Measurements from ENCODE around the gene ESRRG.

ESRRG gene

DNA sequence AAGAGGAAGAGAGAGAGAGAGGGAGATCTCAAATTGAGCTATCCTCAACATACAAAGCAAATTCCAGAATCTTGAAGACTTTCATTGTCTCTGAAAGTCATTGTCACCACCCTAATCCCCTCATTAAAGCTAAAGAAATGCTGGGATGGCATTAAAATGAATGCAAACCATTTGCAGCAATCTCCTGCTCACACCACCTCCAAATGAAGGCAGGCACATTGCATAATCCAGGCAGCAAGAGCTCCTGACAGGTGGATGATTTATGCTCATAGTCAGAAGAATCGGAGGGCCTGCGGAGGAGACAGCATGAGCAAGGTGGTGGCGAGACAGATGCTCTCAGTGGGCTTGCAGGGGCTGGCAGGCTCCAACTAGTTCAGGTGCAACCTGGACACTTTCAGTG is 90.2 kb downstream of the ESRRG start:
- no peaks in the 10 kb centered on the region for H4K20me1 ChIP-seq (ENCODE audit: insufficient read depth, low read length)
- no peak for DNase-seq
- TF ChIP-seq, protein P1, sequence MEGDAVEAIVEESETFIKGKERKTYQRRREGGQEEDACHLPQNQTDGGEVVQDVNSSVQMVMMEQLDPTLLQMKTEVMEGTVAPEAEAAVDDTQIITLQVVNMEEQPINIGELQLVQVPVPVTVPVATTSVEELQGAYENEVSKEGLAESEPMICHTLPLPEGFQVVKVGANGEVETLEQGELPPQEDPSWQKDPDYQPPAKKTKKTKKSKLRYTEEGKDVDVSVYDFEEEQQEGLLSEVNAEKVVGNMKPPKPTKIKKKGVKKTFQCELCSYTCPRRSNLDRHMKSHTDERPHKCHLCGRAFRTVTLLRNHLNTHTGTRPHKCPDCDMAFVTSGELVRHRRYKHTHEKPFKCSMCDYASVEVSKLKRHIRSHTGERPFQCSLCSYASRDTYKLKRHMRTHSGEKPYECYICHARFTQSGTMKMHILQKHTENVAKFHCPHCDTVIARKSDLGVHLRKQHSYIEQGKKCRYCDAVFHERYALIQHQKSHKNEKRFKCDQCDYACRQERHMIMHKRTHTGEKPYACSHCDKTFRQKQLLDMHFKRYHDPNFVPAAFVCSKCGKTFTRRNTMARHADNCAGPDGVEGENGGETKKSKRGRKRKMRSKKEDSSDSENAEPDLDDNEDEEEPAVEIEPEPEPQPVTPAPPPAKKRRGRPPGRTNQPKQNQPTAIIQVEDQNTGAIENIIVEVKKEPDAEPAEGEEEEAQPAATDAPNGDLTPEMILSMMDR (IDR thresholded peaks at IDR 0.05; ENCODE audit: low read length), result no peak
- no peak for TF ChIP-seq EZH2phosphoT487 (IDR thresholded peaks at IDR 0.05; ENCODE audit: low read length)
- TF ChIP-seq EZH2 (optimal IDR thresholded peaks at IDR 0.05; ENCODE audit: low read depth, low read length), result no peak

DNA sequence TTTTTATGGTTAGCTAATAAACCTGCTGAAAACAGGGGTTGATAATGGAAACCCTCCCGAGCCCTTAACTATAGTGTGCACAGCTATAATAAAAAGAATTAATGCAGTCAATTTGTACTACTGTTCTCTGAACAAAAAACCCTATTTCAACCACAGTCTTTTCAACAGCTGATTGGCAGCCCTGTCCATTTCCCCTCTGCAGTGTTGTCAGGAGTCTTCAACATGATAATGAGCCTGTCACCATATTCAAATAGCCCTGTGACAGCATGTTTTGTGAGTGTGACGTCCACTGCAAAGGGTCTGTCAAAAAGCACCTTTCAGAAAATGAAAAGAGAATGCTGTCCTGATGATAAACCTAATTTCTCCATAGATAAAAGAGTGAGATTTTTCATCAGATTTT is 92.7 kb downstream of the ESRRG start:
- Histone ChIP-seq H3K27ac (ENCODE audit: low read length) (no peak overlapping the region), H3K4me3 (ENCODE audit: low read length) (no peak overlapping the region), H3F3A (ENCODE audit: insufficient read depth, low read length) (no peaks in the 10 kb centered on the region), H3K4me1 (ENCODE audit: low read length) (no peaks in the 10 kb centered on the region), H3K36me3 (replicated peaks; ENCODE audit: insufficient read depth, low read length) (no peaks in the 10 kb centered on the region), H3K4me2 (ENCODE audit: low read depth, low read length) (no peak overlapping the region), H3K9me3 (replicated peaks; ENCODE audit: insufficient read depth, low read length) (no peaks in the 10 kb centered on the region), H3K9ac (ENCODE audit: low read length) (no peak overlapping the region), H3K27me3 (replicated peaks; ENCODE audit: insufficient read depth, low read length) (no peaks in the 10 kb centered on the region), H4K20me1 (ENCODE audit: insufficient read depth, low read length) (no peaks in the 10 kb centered on the region), H2AFZ (ENCODE audit: low read length) (no peak overlapping the region), H3K79me2 (ENCODE audit: low read length) (no peaks in the 10 kb centered on the region), H3K9me2 (replicated peaks; ENCODE audit: insufficient read depth, low read length) (no peaks in the 10 kb centered on the region)
- TF ChIP-seq, protein P1 (IDR thresholded peaks at IDR 0.05; ENCODE audit: low read length), result no peak
- no peak for TF ChIP-seq EZH2phosphoT487 (IDR thresholded peaks at IDR 0.05; ENCODE audit: low read length)
- TF ChIP-seq EZH2 (optimal IDR thresholded peaks at IDR 0.05; ENCODE audit: low read depth, low read length), result no peak
- DNase-seq, result no peak

More for the DNA sequence above, 90.2 kb downstream of the ESRRG start:
- Histone ChIP-seq H3K27me3 (replicated peaks; ENCODE audit: insufficient read depth, low read length) (no peaks in the 10 kb centered on the region), H3K4me1 (ENCODE audit: low read length) (no peaks in the 10 kb centered on the region), H3K4me2 (ENCODE audit: low read depth, low read length) (no peak overlapping the region), H2AFZ (ENCODE audit: low read length) (no peak overlapping the region), H3K36me3 (replicated peaks; ENCODE audit: insufficient read depth, low read length) (no peaks in the 10 kb centered on the region), H3K9me3 (replicated peaks; ENCODE audit: insufficient read depth, low read length) (no peaks in the 10 kb centered on the region), H3K9ac (ENCODE audit: low read length) (no peak overlapping the region), H3F3A (ENCODE audit: insufficient read depth, low read length) (no peaks in the 10 kb centered on the region), H3K27ac (ENCODE audit: low read length) (no peak overlapping the region), H3K4me3 (ENCODE audit: low read length) (no peak overlapping the region), H3K9me2 (replicated peaks; ENCODE audit: insufficient read depth, low read length) (no peaks in the 10 kb centered on the region), H3K79me2 (ENCODE audit: low read length) (no peaks in the 10 kb centered on the region)

DNA sequence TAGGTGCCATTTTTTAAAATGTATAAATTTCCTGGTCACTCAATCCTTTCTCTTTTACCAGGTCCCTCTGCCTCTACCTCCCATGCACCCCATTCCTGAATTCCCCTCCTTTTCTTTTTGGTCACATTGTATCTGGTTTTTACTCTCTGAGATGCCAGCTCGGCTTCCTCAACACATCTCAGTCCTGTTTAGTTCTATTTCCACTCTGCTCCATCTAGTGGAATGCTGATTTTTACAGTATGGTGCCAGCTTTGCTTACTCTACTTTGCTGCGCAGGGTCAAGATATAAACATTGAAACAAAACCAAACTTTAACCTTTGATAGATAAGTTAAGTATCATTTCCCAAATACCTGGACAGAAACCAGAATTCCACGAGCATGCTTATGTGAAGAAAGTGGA is 96.0 kb downstream of the ESRRG start:
- H3F3A ChIP-seq (ENCODE audit: insufficient read depth, low read length), result no peaks in the 10 kb centered on the region
- DNase-seq, result no peak
- no peaks in the 10 kb centered on the region for H3K79me2 ChIP-seq (ENCODE audit: low read length)
- H3K36me3 ChIP-seq (replicated peaks; ENCODE audit: insufficient read depth, low read length), result no peaks in the 10 kb centered on the region
- no peak overlapping the region for H3K27ac ChIP-seq (ENCODE audit: low read length)
- TF ChIP-seq EZH2 (optimal IDR thresholded peaks at IDR 0.05; ENCODE audit: low read depth, low read length) (no peak), EZH2phosphoT487 (IDR thresholded peaks at IDR 0.05; ENCODE audit: low read length) (no peak)
- TF ChIP-seq, protein P1 (IDR thresholded peaks at IDR 0.05; ENCODE audit: low read length), result no peak
- no peaks in the 10 kb centered on the region for H3K9me2 ChIP-seq (replicated peaks; ENCODE audit: insufficient read depth, low read length)
- H3K4me1 ChIP-seq (ENCODE audit: low read length), result no peaks in the 10 kb centered on the region
- no peaks in the 10 kb centered on the region for H3K27me3 ChIP-seq (replicated peaks; ENCODE audit: insufficient read depth, low read length)
- no peaks in the 10 kb centered on the region for H3K9me3 ChIP-seq (replicated peaks; ENCODE audit: insufficient read depth, low read length)
- H3K9ac ChIP-seq (ENCODE audit: low read length), result no peak overlapping the region
- H3K4me3 ChIP-seq (ENCODE audit: low read length), result no peak overlapping the region
- no peaks in the 10 kb centered on the region for H4K20me1 ChIP-seq (ENCODE audit: insufficient read depth, low read length)
- H2AFZ ChIP-seq (ENCODE audit: low read length), result no peak overlapping the region
- H3K4me2 ChIP-seq (ENCODE audit: low read depth, low read length), result no peak overlapping the region

All from MM.1S (cell line).